WTC11 (cell line): Measurements from ENCODE around the gene C16orf74. TPM values are rescaled to one million over a fixed set of nuclear protein-coding genes. Genes with fewer than 3 reads are reported as not detected.

Experiments
- ATAC-seq: fragments of 200-7000 bp; cut with Tn5 transposase; 2 replicates; pipeline ENCODE4 v1.10.0; 2021; ENCODE audit warnings: mild to moderate bottlenecking, moderate library complexity
- CTCF ChIA-PET: fragments of 300-600 bp; sonication (Branson Sonifier 250); formaldehyde crosslinking; loops from one replicate; lab custom pipeline; 2021; ENCODE audit warnings: antibody characterized with exemption; lab: Charles Lee
- POLR2A ChIA-PET: fragments of 350-600 bp; sonication (Branson Sonifier 250); formaldehyde crosslinking; loops from one replicate; lab custom pipeline; 2021; ENCODE audit warnings: antibody characterized with exemption; lab: Charles Lee
- DNase-seq: peaks from one replicate; pipeline ENCODE4 v3.0.0; 2021; ENCODE audit warnings: low spot score
- H3K27ac Mint-ChIP-seq: 2 replicates; pipeline ENCODE4 v1.8.0; 2021; ENCODE audit warnings: mixed read lengths
- H3K27me3 Mint-ChIP-seq: 2 replicates; pipeline ENCODE4 v1.8.0; 2021; ENCODE audit warnings: low read depth, mild to moderate bottlenecking, moderate library complexity, mixed read lengths
- H3K36me3 Mint-ChIP-seq: 2 replicates; pipeline ENCODE4 v1.8.0; 2021; ENCODE audit warnings: mixed read lengths
- H3K4me1 Mint-ChIP-seq: 2 replicates; pipeline ENCODE4 v1.8.0; 2022; ENCODE audit warnings: mixed read lengths
- H3K4me3 Mint-ChIP-seq: 2 replicates; pipeline ENCODE4 v1.8.0; 2021; ENCODE audit warnings: mild to moderate bottlenecking, moderate library complexity, mixed read lengths
- H3K9me3 Mint-ChIP-seq: 2 replicates; pipeline ENCODE4 v1.8.0; 2021; ENCODE audit warnings: mixed read lengths
- ATF2 ChIP-seq: sonication (generic); formaldehyde crosslinking; IDR thresholded peaks from 2 replicates; pipeline ENCODE4 v1.8.1; 2022; ENCODE audit warnings: low read depth, missing genetic modification reagents, borderline replicate concordance
- FOXJ3 ChIP-seq: sonication (generic); formaldehyde crosslinking; IDR thresholded peaks from 2 replicates; pipeline ENCODE4 v1.9.0; 2021; ENCODE audit warnings: missing genetic modification reagents, mild to moderate bottlenecking, borderline replicate concordance
- FOXK1 ChIP-seq: sonication (generic); formaldehyde crosslinking; IDR thresholded peaks from 2 replicates; pipeline ENCODE4 v1.8.0; 2022; ENCODE audit warnings: mild to moderate bottlenecking, moderate library complexity, missing genetic modification reagents
- GTF2I ChIP-seq: fragments of 250-450 bp; sonication (Bioruptor Pico); conservative IDR thresholded peaks from 2 replicates; pipeline ENCODE4 v1.4.0; 2021; ENCODE audit warnings: mild to moderate bottlenecking
- HMGXB4 ChIP-seq: sonication (generic); formaldehyde crosslinking; IDR thresholded peaks from 2 replicates; pipeline ENCODE4 v1.8.1; 2023; ENCODE audit warnings: mild to moderate bottlenecking, moderate library complexity, missing genetic modification reagents
- MAX ChIP-seq: sonication (generic); formaldehyde crosslinking; IDR thresholded peaks from 2 replicates; pipeline ENCODE4 v1.8.0; 2022; ENCODE audit warnings: mild to moderate bottlenecking, missing genetic modification reagents
- PRDM15 ChIP-seq: sonication (generic); formaldehyde crosslinking; IDR thresholded peaks from 2 replicates; pipeline ENCODE4 v1.8.0; 2022; ENCODE audit warnings: missing genetic modification reagents
- ZNF121 ChIP-seq: sonication (generic); formaldehyde crosslinking; IDR thresholded peaks from 2 replicates; pipeline ENCODE4 v1.8.0; 2023; ENCODE audit warnings: missing genetic modification reagents
- ZNF138 ChIP-seq: sonication (generic); formaldehyde crosslinking; conservative IDR thresholded peaks from 2 replicates; pipeline ENCODE4 v1.8.1; 2022; ENCODE audit warnings: mild to moderate bottlenecking, moderate library complexity, missing genetic modification reagents
- ZNF281 ChIP-seq: sonication (generic); formaldehyde crosslinking; IDR thresholded peaks from 2 replicates; pipeline ENCODE4 v1.8.0; 2023; ENCODE audit warnings: mild to moderate bottlenecking, missing genetic modification reagents
- ZNF425 ChIP-seq: fragments of 250-450 bp; sonication (Bioruptor Pico); conservative IDR thresholded peaks from 2 replicates; pipeline ENCODE4 v1.9.0; 2021; ENCODE audit warnings: mild to moderate bottlenecking
- total RNA-seq: library from RNA; stranded (reverse); gene quantifications from 3 replicates; pipeline ENCODE4 v1.2.3, GENCODE V29; 2021

Gene C16orf74
- total RNA-seq, 1 experiment from 2014 or later = 8.3 TPM

GRCh38 chr16:85706449-85707034 lies 44.4 kb downstream of the C16orf74 start:
- TF ChIP-seq PRDM15 (CRISPR knock-in tag) (no peak), ZNF281 (no peak), FOXK1 (no peak), ZNF138 (no peak), GTF2I (CRISPR knock-in tag) (no peak), HMGXB4 (no peak), ZNF121 (CRISPR knock-in tag) (0 out of 2 replicates have a peak, but pooled peaks have one; percentile 54)
- Mint-ChIP-seq H3K4me3 (no peak overlapping the region), H3K27ac (no peak overlapping the region), H3K4me1 (peaks cover 4% of the 10 kb centered on the region), H3K9me3 (peaks cover under 1% of the 10 kb centered on the region; the same call in 1 of the 2 replicates), H3K27me3 (no peaks in the 10 kb centered on the region), H3K36me3 (peaks cover 4% of the 10 kb centered on the region)
- no peak for DNase-seq
- ChIA-PET CTCF (interaction anchor here (0.7 to 1.2 kb wide), 3 partner anchors 11 to 285 kb away, joined by 3 to 4 read pairs (median 3); no protein-coding TSS in a partner anchor), POLR2A (no interaction called here)
- no peak for ATAC-seq

GRCh38 chr16:85704900-85705846 lies 45.7 kb downstream of the C16orf74 start:
- Mint-ChIP-seq H3K9me3 (no peaks in the 10 kb centered on the region), H3K4me3 (no peak overlapping the region), H3K27ac (no peak overlapping the region), H3K36me3 (no peaks in the 10 kb centered on the region), H3K27me3 (no peaks in the 10 kb centered on the region), H3K4me1 (no peaks in the 10 kb centered on the region)
- ATAC-seq (peak; percentile 41), DNase-seq (no peak)
- no peak for TF ChIP-seq ZNF425
- TF ChIP-seq ATF2 (CRISPR knock-in tag) = no peak
- no peak for TF ChIP-seq FOXJ3
- TF ChIP-seq MAX = no peak
- POLR2A ChIA-PET = no interaction called here
- CTCF ChIA-PET = interaction anchor here (0.6 to 1.8 kb wide), 6 partner anchors 13 to 89 kb away, joined by 3 to 13 read pairs (median 4); partner anchors contain the start of gene GINS2
